ENCODE data around the gene COL6A1.

COL6A1 gene

DNA sequence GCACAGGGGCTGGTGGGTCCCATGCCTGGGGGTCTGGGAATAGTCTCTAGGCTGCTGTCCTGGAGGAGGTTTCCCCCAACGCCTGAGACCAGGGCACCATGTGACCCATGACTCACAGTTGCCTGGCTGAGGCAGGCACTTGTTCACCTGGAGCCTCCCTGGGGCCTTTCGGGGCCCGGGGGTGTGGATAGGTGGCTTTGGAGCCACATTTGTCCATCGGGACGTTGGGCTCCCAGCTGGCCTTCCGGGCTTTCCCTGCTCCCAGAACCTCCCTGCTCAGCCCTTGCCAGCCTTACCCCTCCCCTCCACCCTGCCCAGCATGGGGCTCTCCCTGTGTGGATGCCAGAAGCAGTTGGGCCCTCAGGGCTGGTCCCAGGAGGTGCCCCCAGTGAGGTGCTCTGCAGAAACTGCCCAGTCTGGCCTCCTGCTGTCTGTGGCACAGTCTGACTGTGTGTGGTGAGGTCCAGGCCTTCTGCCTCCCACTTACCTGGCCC is 14.2 kb downstream of the COL6A1 start:
- no peaks in the 10 kb centered on the region; the same call in 1 of the 2 replicates for H4K20me1 ChIP-seq (ENCODE audit: insufficient read depth, low read length)
- no peaks in the 10 kb centered on the region for H3K79me2 ChIP-seq (ENCODE audit: insufficient read depth, low read length)
- ATAC-seq (ENCODE audit: insufficient read depth, low read depth) (no peak), DNase-seq (no peak)
- no peak overlapping the region for H3K9ac ChIP-seq (ENCODE audit: low read depth, low read length)
- TF ChIP-seq, protein P1, sequence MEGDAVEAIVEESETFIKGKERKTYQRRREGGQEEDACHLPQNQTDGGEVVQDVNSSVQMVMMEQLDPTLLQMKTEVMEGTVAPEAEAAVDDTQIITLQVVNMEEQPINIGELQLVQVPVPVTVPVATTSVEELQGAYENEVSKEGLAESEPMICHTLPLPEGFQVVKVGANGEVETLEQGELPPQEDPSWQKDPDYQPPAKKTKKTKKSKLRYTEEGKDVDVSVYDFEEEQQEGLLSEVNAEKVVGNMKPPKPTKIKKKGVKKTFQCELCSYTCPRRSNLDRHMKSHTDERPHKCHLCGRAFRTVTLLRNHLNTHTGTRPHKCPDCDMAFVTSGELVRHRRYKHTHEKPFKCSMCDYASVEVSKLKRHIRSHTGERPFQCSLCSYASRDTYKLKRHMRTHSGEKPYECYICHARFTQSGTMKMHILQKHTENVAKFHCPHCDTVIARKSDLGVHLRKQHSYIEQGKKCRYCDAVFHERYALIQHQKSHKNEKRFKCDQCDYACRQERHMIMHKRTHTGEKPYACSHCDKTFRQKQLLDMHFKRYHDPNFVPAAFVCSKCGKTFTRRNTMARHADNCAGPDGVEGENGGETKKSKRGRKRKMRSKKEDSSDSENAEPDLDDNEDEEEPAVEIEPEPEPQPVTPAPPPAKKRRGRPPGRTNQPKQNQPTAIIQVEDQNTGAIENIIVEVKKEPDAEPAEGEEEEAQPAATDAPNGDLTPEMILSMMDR (IDR thresholded peaks at IDR 0.05; ENCODE audit: borderline replicate concordance, extremely low read depth, low read length, poor library complexity, severe bottlenecking), result no peak
- no peak for TF ChIP-seq EZH2 (IDR thresholded peaks at IDR 0.05; ENCODE audit: borderline replicate concordance, low read depth, low read length, severe bottlenecking)
- no peaks in the 10 kb centered on the region for H3K27me3 ChIP-seq (ENCODE audit: insufficient read depth, low read length, poor library complexity)
- no peak overlapping the region for H3K4me2 ChIP-seq (ENCODE audit: insufficient read depth, low read length)
- H3K4me1 ChIP-seq (ENCODE audit: insufficient read depth, low read length), result no peaks in the 10 kb centered on the region
- H3K27ac ChIP-seq (ENCODE audit: low read length), result no peak overlapping the region
- no peaks in the 10 kb centered on the region for H3K9me3 ChIP-seq (ENCODE audit: insufficient read depth, low read length, severe bottlenecking)
- H2AFZ ChIP-seq (ENCODE audit: low read depth, low read length), result no peak overlapping the region
- no peaks in the 10 kb centered on the region for H3K36me3 ChIP-seq (ENCODE audit: insufficient read depth, low read length)
- H3K4me3 ChIP-seq (ENCODE audit: low read depth in 1 of 2, low read length in 2 of 2), result no peak overlapping the region

DNA sequence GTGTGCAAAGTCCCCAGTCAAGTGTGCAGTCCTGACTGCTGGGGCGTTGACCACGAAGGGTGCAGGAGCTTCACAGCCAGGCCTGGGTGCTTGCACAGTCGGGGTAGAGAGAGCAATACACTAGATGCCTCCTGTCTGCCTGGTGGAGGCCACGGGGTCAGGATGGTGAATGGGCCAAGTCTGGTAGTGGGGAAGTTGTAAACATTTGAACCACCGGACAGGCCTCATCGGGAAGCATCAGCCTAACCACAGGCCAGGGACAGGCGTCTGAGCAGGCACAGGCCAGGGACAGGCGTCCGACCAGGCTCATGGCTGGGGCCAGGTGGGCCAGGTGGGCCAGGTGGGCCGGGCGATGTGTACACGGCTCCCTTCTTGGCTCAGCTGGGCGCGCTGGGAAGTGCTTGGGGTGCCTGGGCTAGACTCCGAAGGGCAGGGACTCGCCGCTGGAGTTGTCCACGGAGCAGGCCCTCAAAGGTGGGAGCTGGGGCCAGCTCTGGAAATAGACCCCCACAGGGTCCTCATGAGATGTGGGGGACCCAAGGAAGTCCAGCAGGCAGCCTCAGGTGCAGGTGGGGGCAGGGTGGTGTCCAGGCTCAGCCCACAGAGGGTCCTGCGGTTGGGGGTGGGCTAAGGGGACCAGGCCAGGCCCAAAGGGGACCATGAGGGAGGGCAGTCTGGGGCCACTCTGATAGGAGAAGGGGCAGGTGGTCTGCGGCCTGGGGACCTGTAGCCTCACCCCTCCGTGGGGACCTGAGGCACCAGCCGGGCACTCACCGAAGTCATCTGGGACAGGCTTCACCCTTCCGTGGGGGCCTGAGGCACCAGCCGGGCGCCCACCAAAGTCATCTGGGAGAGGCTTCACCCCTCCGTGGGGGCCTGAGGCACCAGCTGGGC is 15.0 kb downstream of the COL6A1 start:
- no peak overlapping the region for H3K9ac ChIP-seq (ENCODE audit: low read depth, low read length)
- H3K79me2 ChIP-seq (ENCODE audit: insufficient read depth, low read length), result no peaks in the 10 kb centered on the region
- no peaks in the 10 kb centered on the region; the same call in 1 of the 2 replicates for H4K20me1 ChIP-seq (ENCODE audit: insufficient read depth, low read length)
- no peaks in the 10 kb centered on the region for H3K9me3 ChIP-seq (ENCODE audit: insufficient read depth, low read length, severe bottlenecking)
- ATAC-seq (ENCODE audit: insufficient read depth, low read depth) (no peak), DNase-seq (no peak)
- no peak overlapping the region for H3K4me3 ChIP-seq (ENCODE audit: low read depth in 1 of 2, low read length in 2 of 2)
- no peaks in the 10 kb centered on the region for H3K36me3 ChIP-seq (ENCODE audit: insufficient read depth, low read length)
- no peaks in the 10 kb centered on the region for H3K27me3 ChIP-seq (ENCODE audit: insufficient read depth, low read length, poor library complexity)
- H3K4me1 ChIP-seq (ENCODE audit: insufficient read depth, low read length), result no peaks in the 10 kb centered on the region
- H3K27ac ChIP-seq (ENCODE audit: low read length), result no peak overlapping the region
- H2AFZ ChIP-seq (ENCODE audit: low read depth, low read length), result no peak overlapping the region
- TF ChIP-seq, protein P1 (IDR thresholded peaks at IDR 0.05; ENCODE audit: borderline replicate concordance, extremely low read depth, low read length, poor library complexity, severe bottlenecking), result no peak
- TF ChIP-seq EZH2 (IDR thresholded peaks at IDR 0.05; ENCODE audit: borderline replicate concordance, low read depth, low read length, severe bottlenecking), result no peak
- no peak overlapping the region for H3K4me2 ChIP-seq (ENCODE audit: insufficient read depth, low read length)

DNA sequence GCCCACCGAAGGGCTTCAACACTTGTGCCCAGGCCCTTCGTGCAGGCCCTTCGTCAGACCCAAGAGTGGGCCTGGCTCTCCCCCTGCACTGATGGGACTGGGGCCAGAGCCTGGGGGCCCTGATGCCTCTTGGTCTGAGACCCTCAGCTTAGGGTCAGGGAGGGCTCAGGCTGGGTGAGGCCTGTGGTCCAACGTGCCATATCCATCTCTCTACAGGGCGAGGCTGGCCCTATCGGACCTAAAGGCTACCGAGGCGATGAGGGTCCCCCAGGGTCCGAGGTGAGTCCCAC is 15.6 kb downstream of the COL6A1 start:
- no peaks in the 10 kb centered on the region for H3K27me3 ChIP-seq (ENCODE audit: insufficient read depth, low read length, poor library complexity)
- no peak overlapping the region for H3K4me3 ChIP-seq (ENCODE audit: low read depth in 1 of 2, low read length in 2 of 2)
- no peak for TF ChIP-seq EZH2 (IDR thresholded peaks at IDR 0.05; ENCODE audit: borderline replicate concordance, low read depth, low read length, severe bottlenecking)
- TF ChIP-seq, protein P1 (IDR thresholded peaks at IDR 0.05; ENCODE audit: borderline replicate concordance, extremely low read depth, low read length, poor library complexity, severe bottlenecking), result no peak
- no peak overlapping the region for H3K27ac ChIP-seq (ENCODE audit: low read length)
- DNase-seq (no peak), ATAC-seq (ENCODE audit: insufficient read depth, low read depth) (no peak)
- no peak overlapping the region for H2AFZ ChIP-seq (ENCODE audit: low read depth, low read length)
- no peaks in the 10 kb centered on the region for H3K9me3 ChIP-seq (ENCODE audit: insufficient read depth, low read length, severe bottlenecking)
- H3K79me2 ChIP-seq (ENCODE audit: insufficient read depth, low read length), result no peaks in the 10 kb centered on the region
- H3K4me1 ChIP-seq (ENCODE audit: insufficient read depth, low read length), result no peaks in the 10 kb centered on the region
- no peaks in the 10 kb centered on the region for H3K36me3 ChIP-seq (ENCODE audit: insufficient read depth, low read length)
- no peaks in the 10 kb centered on the region; the same call in 1 of the 2 replicates for H4K20me1 ChIP-seq (ENCODE audit: insufficient read depth, low read length)
- H3K4me2 ChIP-seq (ENCODE audit: insufficient read depth, low read length), result no peak overlapping the region
- H3K9ac ChIP-seq (ENCODE audit: low read depth, low read length), result no peak overlapping the region
